HL-60 (cell line): Measurements from ENCODE around the gene TESPA1.

ENCODE experiments used
- TF ChIP-seq, protein P1 (sequence below): IDR thresholded peaks from one replicate; pipeline ENCODE4 v1.5.1; 2011; ENCODE audit warnings: low read length, control low read depth, inconsistent platforms; ENCODE audit not compliant: insufficient read depth
- TF ChIP-seq, protein P2 (sequence below): IDR thresholded peaks from 2 replicates; pipeline ENCODE4 v1.6.1; 2012; ENCODE audit warnings: low read depth; ENCODE audit not compliant: insufficient replicate concordance

DNA sequence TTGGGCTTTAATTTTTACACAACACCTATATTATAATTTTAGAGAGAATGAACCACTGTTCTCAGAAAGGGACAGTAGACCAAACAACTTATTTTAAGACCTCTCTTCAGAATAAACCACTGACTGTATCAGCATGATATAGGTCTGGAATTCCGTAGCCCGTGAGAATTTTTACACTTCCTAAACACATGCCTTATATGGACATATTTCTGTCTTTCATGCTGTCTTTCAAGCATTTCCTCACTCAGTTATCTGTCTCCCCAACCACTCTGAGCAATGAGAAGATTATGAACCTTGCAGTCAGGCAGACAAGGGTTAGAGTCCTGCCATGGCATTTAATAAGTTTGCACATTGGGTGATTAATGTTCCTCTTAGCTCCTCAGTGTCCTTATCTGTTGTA is 17.8 kb upstream of the TESPA1 start:
- TF ChIP-seq, protein P1, sequence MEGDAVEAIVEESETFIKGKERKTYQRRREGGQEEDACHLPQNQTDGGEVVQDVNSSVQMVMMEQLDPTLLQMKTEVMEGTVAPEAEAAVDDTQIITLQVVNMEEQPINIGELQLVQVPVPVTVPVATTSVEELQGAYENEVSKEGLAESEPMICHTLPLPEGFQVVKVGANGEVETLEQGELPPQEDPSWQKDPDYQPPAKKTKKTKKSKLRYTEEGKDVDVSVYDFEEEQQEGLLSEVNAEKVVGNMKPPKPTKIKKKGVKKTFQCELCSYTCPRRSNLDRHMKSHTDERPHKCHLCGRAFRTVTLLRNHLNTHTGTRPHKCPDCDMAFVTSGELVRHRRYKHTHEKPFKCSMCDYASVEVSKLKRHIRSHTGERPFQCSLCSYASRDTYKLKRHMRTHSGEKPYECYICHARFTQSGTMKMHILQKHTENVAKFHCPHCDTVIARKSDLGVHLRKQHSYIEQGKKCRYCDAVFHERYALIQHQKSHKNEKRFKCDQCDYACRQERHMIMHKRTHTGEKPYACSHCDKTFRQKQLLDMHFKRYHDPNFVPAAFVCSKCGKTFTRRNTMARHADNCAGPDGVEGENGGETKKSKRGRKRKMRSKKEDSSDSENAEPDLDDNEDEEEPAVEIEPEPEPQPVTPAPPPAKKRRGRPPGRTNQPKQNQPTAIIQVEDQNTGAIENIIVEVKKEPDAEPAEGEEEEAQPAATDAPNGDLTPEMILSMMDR, result no peak
- TF ChIP-seq, protein P2, sequence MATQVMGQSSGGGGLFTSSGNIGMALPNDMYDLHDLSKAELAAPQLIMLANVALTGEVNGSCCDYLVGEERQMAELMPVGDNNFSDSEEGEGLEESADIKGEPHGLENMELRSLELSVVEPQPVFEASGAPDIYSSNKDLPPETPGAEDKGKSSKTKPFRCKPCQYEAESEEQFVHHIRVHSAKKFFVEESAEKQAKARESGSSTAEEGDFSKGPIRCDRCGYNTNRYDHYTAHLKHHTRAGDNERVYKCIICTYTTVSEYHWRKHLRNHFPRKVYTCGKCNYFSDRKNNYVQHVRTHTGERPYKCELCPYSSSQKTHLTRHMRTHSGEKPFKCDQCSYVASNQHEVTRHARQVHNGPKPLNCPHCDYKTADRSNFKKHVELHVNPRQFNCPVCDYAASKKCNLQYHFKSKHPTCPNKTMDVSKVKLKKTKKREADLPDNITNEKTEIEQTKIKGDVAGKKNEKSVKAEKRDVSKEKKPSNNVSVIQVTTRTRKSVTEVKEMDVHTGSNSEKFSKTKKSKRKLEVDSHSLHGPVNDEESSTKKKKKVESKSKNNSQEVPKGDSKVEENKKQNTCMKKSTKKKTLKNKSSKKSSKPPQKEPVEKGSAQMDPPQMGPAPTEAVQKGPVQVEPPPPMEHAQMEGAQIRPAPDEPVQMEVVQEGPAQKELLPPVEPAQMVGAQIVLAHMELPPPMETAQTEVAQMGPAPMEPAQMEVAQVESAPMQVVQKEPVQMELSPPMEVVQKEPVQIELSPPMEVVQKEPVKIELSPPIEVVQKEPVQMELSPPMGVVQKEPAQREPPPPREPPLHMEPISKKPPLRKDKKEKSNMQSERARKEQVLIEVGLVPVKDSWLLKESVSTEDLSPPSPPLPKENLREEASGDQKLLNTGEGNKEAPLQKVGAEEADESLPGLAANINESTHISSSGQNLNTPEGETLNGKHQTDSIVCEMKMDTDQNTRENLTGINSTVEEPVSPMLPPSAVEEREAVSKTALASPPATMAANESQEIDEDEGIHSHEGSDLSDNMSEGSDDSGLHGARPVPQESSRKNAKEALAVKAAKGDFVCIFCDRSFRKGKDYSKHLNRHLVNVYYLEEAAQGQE, result no peak
